LNCAP (cell line): ENCODE data around the gene DOP1A.

Experiments
- CTCF ChIP-seq: fragments of 450-650 bp; IDR thresholded peaks from 2 replicates; pipeline ENCODE4 v1.5.1; 2017; ENCODE audit warnings: mild to moderate bottlenecking

Gene DOP1A

GRCh38 chr6:83183082-83183828 lies 115.8 kb downstream of the DOP1A start:
- no peak for TF ChIP-seq CTCF

GRCh38 chr6:83185096-83185495 lies 117.6 kb downstream of the DOP1A start:
- no peak for TF ChIP-seq CTCF

GRCh38 chr6:83188501-83188900 lies 121.0 kb downstream of the DOP1A start:
- no peak for TF ChIP-seq CTCF

- no peak for TF ChIP-seq CTCF
Measured at GRCh38 chr6:83190626-83191025, 123.2 kb downstream of the DOP1A start.

GRCh38 chr6:83192456-83192855 lies 125.0 kb downstream of the DOP1A start:
- TF ChIP-seq CTCF = no peak

- no peak for TF ChIP-seq CTCF
Measured at GRCh38 chr6:83192871-83193746, 125.6 kb downstream of the DOP1A start, which contains the start of the genes PGM3 and RWDD2A. Gene PGM3, minus strand, starts transcription at chr6:83193265. Its CDS starts 2,253 bp downstream, at chr6:83191012. Gene RWDD2A, plus strand, starts transcription at chr6:83193357. Its CDS starts 1,095 bp downstream, at chr6:83194452.

GRCh38 chr6:83193747-83194566 lies 126.5 kb downstream of the DOP1A start:
- no peak for TF ChIP-seq CTCF
